SU-DHL-6 (cell line): ENCODE data around the gene TTLL1.

ENCODE experiments used
- H2AFZ ChIP-seq: fragments of 200-600 bp; sonication (generic); 2 replicates; pipeline ENCODE4 v1.6.1; 2014; ENCODE audit warnings: low read depth, mild to moderate bottlenecking, moderate library complexity, mixed read lengths, antibody characterized with exemption, low read length; ENCODE audit not compliant: severe bottlenecking
- H3F3A ChIP-seq: fragments of 200-600 bp; shearing (Covaris generic); 2 replicates; pipeline ENCODE4 v1.6.0; 2016; ENCODE audit warnings: antibody characterized with exemption, mild to moderate bottlenecking; ENCODE audit not compliant: insufficient read depth
- H3K27ac ChIP-seq: fragments of 200-600 bp; sonication (generic); 2 replicates; pipeline ENCODE4 v1.5.1; 2016; ENCODE audit warnings: low read depth, mild to moderate bottlenecking, low read length, moderate library complexity, mixed read lengths
- H3K27me3 ChIP-seq: fragments of 200-600 bp; sonication (generic), shearing (Covaris generic); 2 replicates; pipeline ENCODE4 v1.6.0; 2014; ENCODE audit warnings: mild to moderate bottlenecking, low read length
- H3K36me3 ChIP-seq: fragments of 200-600 bp; sonication (generic); 2 replicates; pipeline ENCODE4 v1.6.1; 2014; ENCODE audit warnings: mild to moderate bottlenecking, low read length, mixed read lengths
- H3K4me2 ChIP-seq: fragments of 300-600, 200-600 bp; shearing (Covaris generic), sonication (generic); 2 replicates; pipeline ENCODE4 v1.6.0; 2014; ENCODE audit warnings: low read length, low read depth, mild to moderate bottlenecking; ENCODE audit not compliant: poor library complexity, severe bottlenecking
- H3K4me3 ChIP-seq: fragments of 200-600 bp; sonication (generic); 2 replicates; pipeline ENCODE4 v1.5.1; 2014; ENCODE audit warnings: antibody characterized with exemption, low read length, mild to moderate bottlenecking, mixed read lengths; ENCODE audit not compliant: insufficient read depth, poor library complexity, severe bottlenecking
- H3K79me2 ChIP-seq: fragments of 200-600 bp; sonication (generic); 2 replicates; pipeline ENCODE4 v1.6.1; 2014; ENCODE audit warnings: mild to moderate bottlenecking, low read length, moderate library complexity; ENCODE audit not compliant: insufficient read depth
- H3K9ac ChIP-seq: fragments of 200-600 bp; sonication (generic); 2 replicates; pipeline ENCODE4 v1.7.0; 2014; ENCODE audit warnings: mild to moderate bottlenecking, low read length
- H3K9me2 ChIP-seq: fragments of 200-600 bp; sonication (generic); replicated peaks from 2 replicates; pipeline ENCODE4 v1.6.1; 2014; ENCODE audit warnings: low read length; ENCODE audit not compliant: insufficient read depth
- H3K9me3 ChIP-seq: fragments of 200-600 bp; sonication (generic); 2 replicates; pipeline ENCODE4 v1.6.1; 2014; ENCODE audit warnings: low read length, mixed read lengths; ENCODE audit not compliant: insufficient read depth
- H4K20me1 ChIP-seq: fragments of 200-600 bp; sonication (generic); 2 replicates; pipeline ENCODE4 v1.6.1; 2014; ENCODE audit warnings: low read depth, mild to moderate bottlenecking, antibody characterized with exemption, low read length, moderate library complexity, mixed read lengths
- CTCF ChIP-seq: fragments of 200-600 bp; sonication (generic); IDR thresholded peaks from one replicate; pipeline ENCODE4 v1.5.1; 2017; ENCODE audit warnings: antibody characterized with exemption, mild to moderate bottlenecking, low read length, moderate library complexity; ENCODE audit not compliant: insufficient read depth, poor library complexity, severe bottlenecking
- EZH2phosphoT487 ChIP-seq: fragments of 200-600 bp; sonication (generic), shearing (Covaris generic); conservative IDR thresholded peaks from 2 replicates; pipeline ENCODE4 v1.6.1; 2018; ENCODE audit warnings: mild to moderate bottlenecking, antibody characterized with exemption, low read length, moderate library complexity, mixed read lengths

The TTLL1 gene

GRCh38 chr22:43128116-43128515, 38.9 kb upstream of the TTLL1 start:
- TF ChIP-seq EZH2phosphoT487 (no peak), CTCF (no peak)
- H2AFZ ChIP-seq: no peak overlapping the region
- H3K4me2 ChIP-seq: no peak overlapping the region

GRCh38 chr22:43127166-43127908, 38.1 kb upstream of the TTLL1 start:
- H3F3A ChIP-seq: no peaks in the 10 kb centered on the region
- no peak overlapping the region for H3K4me3 ChIP-seq
- no peak overlapping the region for H2AFZ ChIP-seq
- H3K79me2 ChIP-seq: no peaks in the 10 kb centered on the region
- H3K4me2 ChIP-seq: no peak overlapping the region
- TF ChIP-seq CTCF (no peak), EZH2phosphoT487 (no peak)
- no peaks in the 10 kb centered on the region for H4K20me1 ChIP-seq
- H3K27me3 ChIP-seq: no peaks in the 10 kb centered on the region
- H3K9ac ChIP-seq: no peak overlapping the region
- H3K9me2 ChIP-seq: no peaks in the 10 kb centered on the region
- no peaks in the 10 kb centered on the region for H3K36me3 ChIP-seq
- no peak overlapping the region for H3K27ac ChIP-seq
- H3K9me3 ChIP-seq: no peaks in the 10 kb centered on the region

More at GRCh38 chr22:43128116-43128515, 38.9 kb upstream of the TTLL1 start:
- H3K9me3 ChIP-seq: no peaks in the 10 kb centered on the region
- no peaks in the 10 kb centered on the region for H4K20me1 ChIP-seq
- H3K27me3 ChIP-seq: no peaks in the 10 kb centered on the region
- H3K9ac ChIP-seq: no peak overlapping the region
- no peak overlapping the region for H3K4me3 ChIP-seq
- no peaks in the 10 kb centered on the region for H3K9me2 ChIP-seq
- H3K79me2 ChIP-seq: no peaks in the 10 kb centered on the region
- H3K27ac ChIP-seq: no peak overlapping the region
- H3K36me3 ChIP-seq: no peaks in the 10 kb centered on the region
- no peaks in the 10 kb centered on the region for H3F3A ChIP-seq

GRCh38 chr22:43126501-43127165, 37.4 kb upstream of the TTLL1 start:
- H3K9ac ChIP-seq: no peak overlapping the region
- H3K4me3 ChIP-seq: no peak overlapping the region
- no peaks in the 10 kb centered on the region for H3K9me2 ChIP-seq
- H3K79me2 ChIP-seq: no peaks in the 10 kb centered on the region
- H3K9me3 ChIP-seq: no peaks in the 10 kb centered on the region
- H3K27me3 ChIP-seq: no peaks in the 10 kb centered on the region
- TF ChIP-seq EZH2phosphoT487 (no peak), CTCF (no peak)
- H3K4me2 ChIP-seq: no peak overlapping the region
- H4K20me1 ChIP-seq: no peaks in the 10 kb centered on the region
- H3K36me3 ChIP-seq: no peaks in the 10 kb centered on the region
- no peak overlapping the region for H2AFZ ChIP-seq
- no peak overlapping the region for H3K27ac ChIP-seq
- H3F3A ChIP-seq: no peaks in the 10 kb centered on the region
